ENCODE results near the gene PTPN20. TPM values are rescaled to one million over a fixed set of nuclear protein-coding genes. Genes with fewer than 3 reads are reported as not detected.

PTPN20 gene
- total and polyA plus RNA-seq, 8 donors: 3.2 to 7.1 (median 4.2) TPM

DNA sequence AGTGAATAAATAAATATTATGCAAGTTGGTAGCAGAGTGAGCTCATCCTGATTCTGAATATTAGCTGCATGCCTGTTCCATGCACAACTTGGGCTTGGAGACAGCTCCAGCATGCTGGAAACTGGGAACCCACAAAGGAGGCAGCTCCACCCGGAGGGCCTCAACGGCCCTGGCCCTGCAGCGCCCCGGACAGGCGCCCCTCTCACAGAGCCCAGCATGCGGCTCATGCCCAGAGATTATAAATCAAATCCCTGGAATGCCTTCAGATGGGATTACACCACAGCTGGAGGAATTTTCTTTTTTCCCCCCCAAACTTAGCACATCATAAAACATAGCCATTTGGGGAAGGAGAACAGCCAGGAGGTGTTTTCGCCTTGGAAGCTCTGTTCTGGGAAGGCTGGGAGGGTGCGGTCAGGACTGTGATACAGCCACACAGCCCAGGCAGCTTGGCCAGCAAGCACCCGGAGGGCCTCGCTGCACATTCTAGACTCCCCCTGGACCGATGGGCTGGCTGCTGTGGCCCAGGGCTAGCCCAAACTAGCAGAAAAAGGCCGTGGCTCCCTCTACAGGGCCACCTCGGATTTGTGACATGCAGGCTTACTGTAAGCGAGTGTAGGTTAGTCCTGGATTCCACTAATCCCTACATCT is 102.4 kb downstream of the PTPN20 start:
- peak; percentile 64 for ATAC-seq
- no peaks in the 10 kb centered on the region for H3K27me3 ChIP-seq
- peak in 1 of 4 donors; percentile 51 for DNase-seq

DNA sequence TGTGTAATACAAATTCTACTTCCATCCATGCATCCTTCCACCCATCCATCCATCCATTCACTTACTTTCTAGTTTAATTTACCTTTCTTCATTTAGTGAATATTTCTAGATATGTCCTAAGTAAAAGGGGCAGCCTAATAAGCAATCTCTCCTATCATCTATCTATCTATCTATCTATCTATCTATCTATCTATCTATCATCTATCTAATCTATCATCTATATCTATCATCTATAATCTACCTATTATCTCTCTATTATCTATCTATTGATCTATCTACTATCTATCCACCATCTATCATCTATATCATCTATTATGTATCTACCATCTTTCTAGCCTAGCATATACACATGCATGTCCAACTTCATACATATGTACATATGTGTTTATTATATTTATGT is 104.2 kb downstream of the PTPN20 start:
- TF ChIP-seq, protein P1, sequence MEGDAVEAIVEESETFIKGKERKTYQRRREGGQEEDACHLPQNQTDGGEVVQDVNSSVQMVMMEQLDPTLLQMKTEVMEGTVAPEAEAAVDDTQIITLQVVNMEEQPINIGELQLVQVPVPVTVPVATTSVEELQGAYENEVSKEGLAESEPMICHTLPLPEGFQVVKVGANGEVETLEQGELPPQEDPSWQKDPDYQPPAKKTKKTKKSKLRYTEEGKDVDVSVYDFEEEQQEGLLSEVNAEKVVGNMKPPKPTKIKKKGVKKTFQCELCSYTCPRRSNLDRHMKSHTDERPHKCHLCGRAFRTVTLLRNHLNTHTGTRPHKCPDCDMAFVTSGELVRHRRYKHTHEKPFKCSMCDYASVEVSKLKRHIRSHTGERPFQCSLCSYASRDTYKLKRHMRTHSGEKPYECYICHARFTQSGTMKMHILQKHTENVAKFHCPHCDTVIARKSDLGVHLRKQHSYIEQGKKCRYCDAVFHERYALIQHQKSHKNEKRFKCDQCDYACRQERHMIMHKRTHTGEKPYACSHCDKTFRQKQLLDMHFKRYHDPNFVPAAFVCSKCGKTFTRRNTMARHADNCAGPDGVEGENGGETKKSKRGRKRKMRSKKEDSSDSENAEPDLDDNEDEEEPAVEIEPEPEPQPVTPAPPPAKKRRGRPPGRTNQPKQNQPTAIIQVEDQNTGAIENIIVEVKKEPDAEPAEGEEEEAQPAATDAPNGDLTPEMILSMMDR (IDR thresholded peaks at IDR 0.05): no peak
- Histone ChIP-seq H3K9me3 (no peaks in the 10 kb centered on the region), H3K4me1 (no peaks in the 10 kb centered on the region), H3K27ac (no peak overlapping the region), H3K4me3 (no peak overlapping the region), H3K36me3 (no peaks in the 10 kb centered on the region), H3K27me3 (no peaks in the 10 kb centered on the region)
- no peak for DNase-seq
- ATAC-seq: no peak
- intact Hi-C loops (cut with DNase I): no loop called here

More for the DNA sequence above, 102.4 kb downstream of the PTPN20 start:
- Histone ChIP-seq H3K4me1 (no peaks in the 10 kb centered on the region), H3K27ac (no peak overlapping the region), H3K36me3 (no peaks in the 10 kb centered on the region), H3K9me3 (no peaks in the 10 kb centered on the region), H3K4me3 (no peak overlapping the region)
- intact Hi-C loops (cut with DNase I): no loop called here
- TF ChIP-seq, protein P1 (IDR thresholded peaks at IDR 0.05): no peak

DNA sequence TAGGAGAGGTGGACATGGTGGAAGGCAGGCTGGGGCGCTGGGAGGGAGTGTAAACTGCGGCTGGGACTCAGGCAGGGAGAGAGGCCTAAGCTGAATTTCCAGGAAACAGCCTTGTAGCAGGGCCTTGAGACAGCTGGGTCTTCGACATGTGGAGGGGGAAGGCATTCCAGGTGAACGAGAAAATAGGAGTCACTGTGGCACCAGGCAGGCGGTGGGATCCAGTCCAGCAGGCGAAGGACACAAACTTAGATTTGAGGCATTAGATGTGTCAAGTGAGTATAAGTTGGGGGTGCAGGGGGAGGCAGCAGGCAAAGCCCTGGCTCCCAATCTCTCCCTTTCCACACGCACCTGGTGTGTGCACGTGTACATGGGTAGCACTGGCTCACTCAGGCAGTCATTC is 105.3 kb downstream of the PTPN20 start:
- no peaks in the 10 kb centered on the region for H3K9me3 ChIP-seq

DNA sequence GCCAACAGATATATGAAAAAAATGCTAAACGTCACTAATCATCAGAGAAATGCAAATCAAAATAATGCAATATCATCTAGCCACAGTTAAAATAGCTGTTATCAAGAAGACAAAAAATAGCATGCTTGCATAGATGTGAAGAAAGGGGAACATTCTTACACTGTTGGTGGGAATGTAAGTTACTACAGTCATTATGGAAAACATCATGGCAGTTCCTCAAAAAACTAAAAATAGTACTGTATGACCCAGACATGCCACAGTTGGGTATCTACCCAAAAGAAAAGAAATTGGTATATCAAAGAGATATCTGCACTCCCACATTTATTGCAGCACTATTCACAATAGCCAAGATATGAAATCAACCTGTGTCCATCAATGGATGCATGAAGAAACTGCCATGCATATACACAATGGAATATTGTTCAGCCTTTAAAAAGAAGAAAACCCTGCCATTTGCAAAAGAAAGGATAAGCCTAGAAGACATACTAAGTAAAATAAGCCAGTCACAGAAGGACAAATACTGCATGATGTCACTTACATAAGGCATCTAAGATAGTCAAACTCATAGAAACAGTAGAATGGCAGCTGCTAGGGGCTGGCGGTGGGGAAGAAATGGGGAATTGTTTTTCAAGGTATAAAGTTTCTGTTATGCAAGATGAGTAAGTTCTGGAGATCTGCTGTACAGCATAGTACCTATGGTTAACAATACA is 107.0 kb downstream of the PTPN20 start:
- no peak for ATAC-seq
- Histone ChIP-seq H3K4me3 (no peak overlapping the region), H3K27me3 (no peaks in the 10 kb centered on the region), H3K36me3 (no peaks in the 10 kb centered on the region), H3K27ac (no peak overlapping the region), H3K9me3 (no peaks in the 10 kb centered on the region), H3K4me1 (no peaks in the 10 kb centered on the region)
- TF ChIP-seq, protein P1 (IDR thresholded peaks at IDR 0.05): no peak
- intact Hi-C loops (cut with DNase I): no loop called here
- no peak for DNase-seq

More for the DNA sequence above, 105.3 kb downstream of the PTPN20 start:
- Histone ChIP-seq H3K36me3 (no peaks in the 10 kb centered on the region), H3K27me3 (no peaks in the 10 kb centered on the region), H3K4me1 (no peaks in the 10 kb centered on the region), H3K27ac (no peak overlapping the region), H3K4me3 (no peak overlapping the region)
- ATAC-seq (no peak), DNase-seq (no peak)
- intact Hi-C loops (cut with DNase I): no loop called here
- TF ChIP-seq, protein P1 (IDR thresholded peaks at IDR 0.05): no peak
